Measurements from ENCODE around the gene DSCAML1.

The DSCAML1 gene

DNA sequence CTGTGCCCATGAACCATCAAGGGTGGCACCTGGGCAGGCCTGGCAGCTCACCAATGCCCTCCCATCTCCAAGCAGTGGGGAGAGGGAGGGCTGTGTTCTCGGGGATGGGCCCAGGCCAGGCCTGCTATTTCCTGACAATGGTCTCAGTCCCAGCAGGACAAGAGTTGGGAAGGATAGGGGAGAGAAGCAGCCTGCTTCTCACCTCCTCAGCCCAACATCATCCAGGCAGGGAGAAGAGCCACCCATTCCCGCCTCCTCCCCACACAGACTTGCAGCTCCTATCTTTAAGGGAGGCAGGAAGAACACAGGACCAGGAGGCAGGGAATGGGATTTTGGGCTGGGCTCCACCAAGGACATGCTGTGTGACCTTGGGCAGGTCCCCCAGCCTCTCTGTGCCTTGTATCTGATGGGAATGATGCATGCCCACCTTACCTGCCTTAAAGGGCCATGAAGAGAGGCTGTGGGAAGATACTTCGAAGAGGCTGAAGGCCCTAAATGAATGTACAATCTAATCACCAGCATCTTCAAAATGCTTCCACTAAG is 108.7 kb downstream of the DSCAML1 start:
- FAIRE-seq = no peak

- FAIRE-seq = no peak
These were observed 109.2 kb downstream of the DSCAML1 start for GRCh38 chr11:117687776-117688175.

DNA sequence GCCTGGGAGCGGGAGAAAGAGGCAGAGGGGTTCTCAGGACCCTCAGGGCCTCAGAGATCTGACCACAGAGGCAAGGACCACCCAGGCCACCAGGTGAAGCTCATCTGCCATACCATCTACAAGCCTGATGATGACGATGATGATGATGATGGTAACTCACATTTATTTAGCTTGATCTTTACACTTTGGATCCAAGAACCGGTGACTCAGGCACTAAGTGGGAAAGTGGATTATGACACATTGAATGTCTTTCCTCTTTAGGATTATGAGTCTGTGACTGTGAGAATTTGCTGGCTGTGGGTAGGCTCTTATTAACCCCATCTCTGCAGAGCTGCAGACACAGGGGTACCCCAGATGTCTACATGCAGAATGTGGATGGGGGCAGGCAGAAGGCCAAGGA is 110.3 kb downstream of the DSCAML1 start:
- FAIRE-seq = no peak

GRCh38 chr11:117685566-117685965 is 111.5 kb downstream of the DSCAML1 start:
- FAIRE-seq = no peak

DNA sequence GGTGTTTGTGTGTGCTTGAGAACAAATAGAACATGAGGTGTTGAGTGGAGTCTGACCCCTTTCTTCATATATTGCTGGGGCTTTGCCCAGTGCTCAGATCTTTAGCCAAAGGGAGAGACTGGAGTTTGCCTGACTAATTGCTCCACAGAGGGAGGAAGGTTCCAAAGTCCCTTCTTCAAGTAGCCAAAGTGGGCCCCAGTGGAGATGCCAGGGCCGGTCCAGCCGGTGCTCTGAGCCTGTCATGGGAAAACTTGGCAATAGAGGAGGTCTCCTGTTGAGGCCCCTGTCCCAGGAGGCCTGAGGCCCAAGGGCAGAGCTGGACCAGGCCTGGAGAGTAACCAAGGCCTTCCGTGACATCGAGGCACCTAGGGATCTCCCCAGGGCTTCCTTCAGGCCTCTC is 112.3 kb downstream of the DSCAML1 start:
- no peak for FAIRE-seq

GRCh38 chr11:117684111-117684510 is 112.9 kb downstream of the DSCAML1 start:
- FAIRE-seq = no peak

- FAIRE-seq = no peak
These were observed 115.6 kb downstream of the DSCAML1 start for GRCh38 chr11:117681438-117681837.

GRCh38 chr11:117679461-117679860 is 117.6 kb downstream of the DSCAML1 start:
- FAIRE-seq = no peak

DNA sequence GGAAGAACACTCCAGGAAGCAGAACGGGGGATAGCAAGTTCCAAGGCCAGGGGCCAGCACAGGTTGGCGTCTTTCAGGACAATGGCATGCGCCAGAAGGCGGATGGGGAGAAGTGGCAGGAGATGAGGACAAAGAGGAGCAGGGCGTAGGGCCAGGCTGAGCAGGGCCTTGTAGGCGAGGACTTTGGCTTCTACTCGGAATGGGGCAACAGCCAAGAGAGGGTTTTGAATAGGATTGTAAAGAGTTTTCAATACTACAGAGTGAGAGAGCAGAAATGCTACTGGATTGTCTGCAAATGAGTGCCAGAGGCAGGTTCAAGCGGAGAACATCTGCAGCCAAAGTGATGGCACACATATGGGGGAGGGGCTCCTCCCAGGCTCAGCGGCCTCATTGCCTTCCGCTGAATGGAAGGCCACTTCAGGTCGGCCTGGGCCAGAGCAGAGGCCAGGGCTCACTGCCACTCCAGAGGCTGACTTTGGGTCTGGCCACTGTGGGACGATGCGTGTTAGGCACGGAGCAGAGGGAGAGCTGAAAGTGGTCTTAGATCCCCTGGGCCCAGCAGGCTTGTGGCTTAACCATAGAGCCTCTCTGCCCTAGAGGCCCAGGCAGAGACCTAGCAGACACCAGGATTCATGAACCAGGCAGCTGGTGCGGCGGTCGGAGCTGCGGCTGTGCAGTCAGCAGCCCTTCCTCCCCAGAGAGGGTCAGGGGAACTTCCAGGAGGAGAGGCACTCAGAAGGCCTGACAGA is 118.2 kb downstream of the DSCAML1 start:
- no peak for FAIRE-seq

DNA sequence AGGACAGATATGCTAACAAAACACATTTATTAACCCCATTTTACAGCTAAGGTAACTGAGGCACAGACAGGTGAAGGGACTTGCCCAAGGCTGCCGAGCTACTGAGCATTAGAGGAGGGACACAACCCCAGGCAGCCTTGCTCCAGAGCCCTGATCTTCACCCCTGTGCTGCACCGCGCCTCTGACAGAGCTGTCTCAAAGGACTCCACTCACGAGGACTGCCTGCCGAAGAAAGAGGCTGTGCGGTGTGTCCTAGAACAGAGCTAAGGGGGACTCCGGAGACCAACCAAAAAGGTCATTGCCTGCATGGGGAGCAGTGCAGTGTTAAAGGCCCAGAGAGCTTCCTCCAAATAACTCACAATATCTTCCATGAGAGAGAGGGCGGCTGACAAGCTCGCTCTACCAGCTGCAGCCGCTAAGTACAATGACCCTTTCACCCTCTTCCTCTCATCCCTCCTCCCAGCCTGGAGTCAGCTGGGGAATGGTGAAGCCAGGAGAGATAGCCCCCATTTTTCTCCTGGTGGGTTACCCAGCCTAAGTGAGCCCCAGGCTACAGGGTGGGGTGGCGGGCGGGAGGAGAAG is 119.2 kb downstream of the DSCAML1 start:
- FAIRE-seq = no peak

DNA sequence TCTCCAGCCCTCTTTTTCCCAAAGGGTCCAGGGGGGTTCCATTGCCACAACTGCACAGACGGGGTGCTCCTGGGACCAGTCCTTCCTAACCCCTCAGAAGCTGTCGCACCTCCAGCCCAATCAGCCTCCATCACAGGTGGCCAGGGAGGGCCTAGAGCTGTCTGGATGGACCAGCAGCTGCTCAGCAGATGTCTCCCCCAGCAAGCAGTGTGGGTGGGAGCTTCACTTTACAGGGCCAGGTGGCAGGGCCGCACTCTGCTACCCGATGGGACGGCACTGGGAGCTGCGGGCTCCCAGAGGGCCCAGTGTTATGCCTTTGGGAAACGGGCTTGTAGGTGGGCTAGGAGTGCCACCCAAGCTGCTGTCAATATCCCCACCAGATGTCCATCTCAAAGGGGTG is 120.5 kb downstream of the DSCAML1 start:
- FAIRE-seq = no peak

DNA sequence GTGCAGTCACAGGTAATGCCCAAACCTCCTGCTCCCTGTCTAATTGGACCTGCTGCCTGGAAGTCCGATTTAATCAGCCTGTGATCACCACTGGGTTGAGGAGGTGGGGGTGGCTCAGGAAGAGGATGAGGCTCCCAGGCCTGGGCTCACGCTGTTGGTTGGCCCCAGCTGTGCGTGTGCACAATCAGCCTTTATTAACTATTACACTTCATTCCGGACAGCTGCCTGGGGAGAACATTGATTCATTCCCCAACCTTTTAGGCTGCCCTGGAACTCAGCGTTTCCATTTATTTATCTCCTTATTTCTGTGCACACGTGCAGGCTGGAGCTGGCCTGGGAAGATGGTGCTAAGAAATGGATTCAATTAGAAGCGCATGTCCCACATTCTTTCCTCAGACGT is 123.4 kb downstream of the DSCAML1 start:
- FAIRE-seq = no peak

- FAIRE-seq = no peak
These were observed 125.6 kb downstream of the DSCAML1 start for GRCh38 chr11:117671370-117671769.

DNA sequence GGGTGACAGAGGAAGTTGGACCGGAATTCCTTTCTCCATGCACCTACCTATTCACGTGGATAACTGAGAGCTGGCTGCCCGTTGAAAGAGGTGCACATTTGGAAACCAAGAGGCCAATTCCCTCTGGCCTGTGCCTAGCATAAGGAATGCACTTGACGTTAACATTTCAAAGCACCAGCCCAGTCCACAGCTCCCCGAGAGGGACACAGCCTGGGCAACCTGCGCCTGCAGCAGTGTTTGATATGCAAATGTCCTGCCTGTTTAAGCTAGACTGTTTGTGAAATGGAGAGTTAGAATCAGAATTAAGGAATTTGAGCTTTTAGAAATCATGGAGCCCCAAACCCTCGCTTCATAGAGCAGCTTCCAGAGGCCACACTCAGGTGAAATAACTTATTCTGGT is 126.1 kb downstream of the DSCAML1 start:
- no peak for FAIRE-seq

GRCh38 chr11:117670443-117670842 is 126.6 kb downstream of the DSCAML1 start:
- FAIRE-seq = no peak

DNA sequence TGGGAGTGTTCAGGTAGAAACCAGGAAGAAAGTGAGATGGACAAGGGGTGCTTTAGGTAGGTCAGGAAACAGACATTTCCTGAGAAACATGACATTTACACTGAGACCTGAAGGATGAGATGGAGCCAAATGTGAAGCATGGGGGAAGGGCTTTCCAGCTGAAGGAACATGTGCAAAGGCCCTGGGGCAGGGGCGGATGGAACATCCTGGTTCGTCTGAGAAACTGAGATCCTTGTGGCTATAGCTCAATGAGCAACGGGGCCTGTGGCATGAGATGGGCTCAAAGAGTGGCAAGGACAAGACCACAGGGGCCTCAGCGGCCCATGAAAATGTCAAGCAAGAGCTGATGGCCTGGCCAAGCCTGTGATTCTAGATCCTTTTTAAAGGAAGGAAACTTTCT is 127.4 kb downstream of the DSCAML1 start:
- FAIRE-seq = no peak

GRCh38 chr11:117669062-117669461 is 128.0 kb downstream of the DSCAML1 start:
- FAIRE-seq = no peak

- FAIRE-seq = no peak
These were observed 128.7 kb downstream of the DSCAML1 start for GRCh38 chr11:117668321-117668751.

DNA sequence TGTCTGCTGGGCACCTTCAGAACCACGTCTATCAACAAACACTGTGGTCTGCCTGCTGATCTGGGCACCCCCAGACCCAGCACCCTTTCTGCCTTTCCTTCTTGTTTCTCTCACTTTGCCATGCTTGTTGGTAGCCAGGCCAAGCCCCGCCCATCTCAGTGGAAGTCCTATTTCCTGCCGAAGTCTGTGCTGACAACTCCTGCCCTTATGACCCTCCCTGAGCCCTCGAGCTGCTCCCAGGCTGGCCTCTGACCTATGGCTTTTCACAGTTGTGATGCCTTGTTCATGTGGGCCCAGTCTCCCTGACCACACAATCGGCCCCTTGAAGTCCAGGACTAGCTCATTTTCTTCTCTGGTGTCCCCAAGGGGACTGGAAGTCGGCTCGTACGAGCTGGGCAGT is 132.1 kb downstream of the DSCAML1 start:
- FAIRE-seq = no peak

- no peak for FAIRE-seq
These were observed 133.2 kb downstream of the DSCAML1 start for GRCh38 chr11:117663821-117664220.

- FAIRE-seq = no peak
These were observed 133.6 kb downstream of the DSCAML1 start for GRCh38 chr11:117663414-117663813.

GRCh38 chr11:117662671-117663269 is 134.2 kb downstream of the DSCAML1 start:
- no peak for FAIRE-seq

- FAIRE-seq = no peak
These were observed 134.8 kb downstream of the DSCAML1 start for GRCh38 chr11:117662255-117662654.

DNA sequence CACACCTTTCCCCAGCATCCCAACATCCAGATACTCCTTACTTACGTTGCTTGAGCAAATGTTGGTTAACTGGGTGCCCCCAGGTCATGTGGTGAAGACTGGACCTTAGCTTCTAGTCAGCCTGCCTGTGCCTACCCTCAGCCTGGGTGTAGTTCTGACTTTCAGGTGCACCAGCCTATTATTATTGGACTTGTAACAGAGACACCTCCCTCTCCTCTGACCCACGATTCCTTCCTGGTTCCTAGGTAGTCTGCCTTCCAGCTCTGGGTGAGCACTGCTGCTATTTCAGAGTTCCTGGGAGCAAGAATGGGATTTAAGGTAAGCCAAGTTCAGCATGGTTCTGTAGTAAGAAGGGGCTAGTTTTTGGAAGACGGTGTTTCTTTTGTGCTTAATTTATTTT is 138.2 kb downstream of the DSCAML1 start:
- no peak for FAIRE-seq
